ENCODE results near the gene PIK3C3. TPM values are rescaled to one million over a fixed set of nuclear protein-coding genes. Genes with fewer than 3 reads are reported as not detected.

PIK3C3 gene
- total RNA-seq, 1 experiment from 2014 or later = 23.9 TPM

DNA sequence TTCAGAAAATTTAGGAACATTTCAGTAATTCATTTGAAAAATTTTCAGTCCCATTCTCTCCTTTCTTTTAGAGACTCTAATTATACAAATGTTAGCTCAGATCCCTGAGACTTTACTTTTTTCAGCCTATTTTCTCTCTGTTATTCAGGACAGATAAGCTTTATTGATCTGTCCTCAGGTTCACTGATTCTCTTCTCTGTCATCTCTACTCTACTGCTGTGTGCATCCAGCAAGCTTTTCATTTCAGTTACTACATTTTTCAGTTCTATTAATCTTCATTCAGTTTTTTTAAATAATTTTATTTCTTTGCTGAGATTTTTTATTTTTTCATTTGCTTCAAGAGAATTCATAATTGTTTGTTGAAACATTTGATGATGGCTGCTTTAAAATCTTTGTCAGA, 22.1 kb upstream of the PIK3C3 start:
- ChIA-PET POLR2A (no interaction called here), CTCF (no interaction called here)
- in situ Hi-C loops (cut with HindIII; ENCODE audit: low pct_unique_long_range_greater_than_20kb, low sequenced_read_pairs) (no loop called here), intact Hi-C loops (cut with micrococcal nuclease; ENCODE audit: unreplicated experiment) (no loop called here)
- Histone ChIP-seq H3K36me3 (ENCODE audit: control insufficient read depth, insufficient read depth, low read length) (no peaks in the 10 kb centered on the region), H3K4me3 (ENCODE audit: low read depth in 2 of 2, low read length in 2 of 2) (no peak overlapping the region), H3K27ac (ENCODE audit: low read length) (no peak overlapping the region), H3K9me3 (ENCODE audit: control insufficient read depth, insufficient read depth, low read depth, low read length) (no peaks in the 10 kb centered on the region), H3K4me1 (ENCODE audit: control insufficient read depth, insufficient read depth, low read length) (no peaks in the 10 kb centered on the region), H3K27me3 (ENCODE audit: control insufficient read depth, insufficient read depth, low read length) (no peaks in the 10 kb centered on the region)
- no peak for TF ChIP-seq SIN3A (IDR thresholded peaks at IDR 0.05; ENCODE audit: borderline replicate concordance, insufficient read depth, low read depth, low read length)
- no peak for TF ChIP-seq TCF7L2 (IDR thresholded peaks at IDR 0.05; ENCODE audit: low read depth, low read length)
- TF ChIP-seq, protein P1, sequence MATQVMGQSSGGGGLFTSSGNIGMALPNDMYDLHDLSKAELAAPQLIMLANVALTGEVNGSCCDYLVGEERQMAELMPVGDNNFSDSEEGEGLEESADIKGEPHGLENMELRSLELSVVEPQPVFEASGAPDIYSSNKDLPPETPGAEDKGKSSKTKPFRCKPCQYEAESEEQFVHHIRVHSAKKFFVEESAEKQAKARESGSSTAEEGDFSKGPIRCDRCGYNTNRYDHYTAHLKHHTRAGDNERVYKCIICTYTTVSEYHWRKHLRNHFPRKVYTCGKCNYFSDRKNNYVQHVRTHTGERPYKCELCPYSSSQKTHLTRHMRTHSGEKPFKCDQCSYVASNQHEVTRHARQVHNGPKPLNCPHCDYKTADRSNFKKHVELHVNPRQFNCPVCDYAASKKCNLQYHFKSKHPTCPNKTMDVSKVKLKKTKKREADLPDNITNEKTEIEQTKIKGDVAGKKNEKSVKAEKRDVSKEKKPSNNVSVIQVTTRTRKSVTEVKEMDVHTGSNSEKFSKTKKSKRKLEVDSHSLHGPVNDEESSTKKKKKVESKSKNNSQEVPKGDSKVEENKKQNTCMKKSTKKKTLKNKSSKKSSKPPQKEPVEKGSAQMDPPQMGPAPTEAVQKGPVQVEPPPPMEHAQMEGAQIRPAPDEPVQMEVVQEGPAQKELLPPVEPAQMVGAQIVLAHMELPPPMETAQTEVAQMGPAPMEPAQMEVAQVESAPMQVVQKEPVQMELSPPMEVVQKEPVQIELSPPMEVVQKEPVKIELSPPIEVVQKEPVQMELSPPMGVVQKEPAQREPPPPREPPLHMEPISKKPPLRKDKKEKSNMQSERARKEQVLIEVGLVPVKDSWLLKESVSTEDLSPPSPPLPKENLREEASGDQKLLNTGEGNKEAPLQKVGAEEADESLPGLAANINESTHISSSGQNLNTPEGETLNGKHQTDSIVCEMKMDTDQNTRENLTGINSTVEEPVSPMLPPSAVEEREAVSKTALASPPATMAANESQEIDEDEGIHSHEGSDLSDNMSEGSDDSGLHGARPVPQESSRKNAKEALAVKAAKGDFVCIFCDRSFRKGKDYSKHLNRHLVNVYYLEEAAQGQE (IDR thresholded peaks at IDR 0.05; ENCODE audit: insufficient read depth in 1 of 2, low read depth in 2 of 2, low read length in 1 of 2) = no peak
- TF ChIP-seq, protein P2, sequence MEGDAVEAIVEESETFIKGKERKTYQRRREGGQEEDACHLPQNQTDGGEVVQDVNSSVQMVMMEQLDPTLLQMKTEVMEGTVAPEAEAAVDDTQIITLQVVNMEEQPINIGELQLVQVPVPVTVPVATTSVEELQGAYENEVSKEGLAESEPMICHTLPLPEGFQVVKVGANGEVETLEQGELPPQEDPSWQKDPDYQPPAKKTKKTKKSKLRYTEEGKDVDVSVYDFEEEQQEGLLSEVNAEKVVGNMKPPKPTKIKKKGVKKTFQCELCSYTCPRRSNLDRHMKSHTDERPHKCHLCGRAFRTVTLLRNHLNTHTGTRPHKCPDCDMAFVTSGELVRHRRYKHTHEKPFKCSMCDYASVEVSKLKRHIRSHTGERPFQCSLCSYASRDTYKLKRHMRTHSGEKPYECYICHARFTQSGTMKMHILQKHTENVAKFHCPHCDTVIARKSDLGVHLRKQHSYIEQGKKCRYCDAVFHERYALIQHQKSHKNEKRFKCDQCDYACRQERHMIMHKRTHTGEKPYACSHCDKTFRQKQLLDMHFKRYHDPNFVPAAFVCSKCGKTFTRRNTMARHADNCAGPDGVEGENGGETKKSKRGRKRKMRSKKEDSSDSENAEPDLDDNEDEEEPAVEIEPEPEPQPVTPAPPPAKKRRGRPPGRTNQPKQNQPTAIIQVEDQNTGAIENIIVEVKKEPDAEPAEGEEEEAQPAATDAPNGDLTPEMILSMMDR (IDR thresholded peaks at IDR 0.05) = no peak
- no peak for TF ChIP-seq POLR2AphosphoS5 (IDR thresholded peaks at IDR 0.05; ENCODE audit: low read depth, low read length)
- DNase-seq (ENCODE audit: low read depth, low spot score) (no peak), ATAC-seq (no peak)
- BruUV-seq (replicated peaks) = no TSS peak

DNA sequence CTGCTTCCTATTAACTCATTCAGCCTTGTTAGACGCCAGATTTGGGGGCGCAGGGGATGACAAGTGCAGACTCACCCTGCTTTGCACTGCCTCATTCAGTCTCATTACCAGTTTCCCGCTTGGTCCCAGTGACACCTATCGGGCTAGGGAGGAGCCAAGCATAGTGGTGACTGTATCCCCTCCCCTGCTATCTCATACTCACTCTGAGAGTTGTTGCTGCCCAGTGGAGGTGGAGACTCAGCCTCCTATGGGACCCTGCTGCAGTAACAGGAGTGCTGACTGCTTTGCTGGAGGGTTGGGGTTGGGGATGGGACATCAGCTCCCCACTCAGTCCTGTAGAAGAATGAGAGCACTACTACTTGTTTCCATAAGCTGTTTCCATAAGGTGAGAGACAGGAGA, 21.3 kb upstream of the PIK3C3 start:
- no peaks in the 10 kb centered on the region for H3K4me1 ChIP-seq (ENCODE audit: control insufficient read depth, insufficient read depth, low read length)
- BruUV-seq (replicated peaks) = no TSS peak
- H3K9me3 ChIP-seq (ENCODE audit: control insufficient read depth, insufficient read depth, low read depth, low read length) = no peaks in the 10 kb centered on the region
- TF ChIP-seq TCF7L2 (IDR thresholded peaks at IDR 0.05; ENCODE audit: low read depth, low read length) (no peak), POLR2AphosphoS5 (IDR thresholded peaks at IDR 0.05; ENCODE audit: low read depth, low read length) (no peak), SIN3A (IDR thresholded peaks at IDR 0.05; ENCODE audit: borderline replicate concordance, insufficient read depth, low read depth, low read length) (no peak)
- TF ChIP-seq, protein P1 (IDR thresholded peaks at IDR 0.05; ENCODE audit: insufficient read depth in 1 of 2, low read depth in 2 of 2, low read length in 1 of 2) = no peak
- TF ChIP-seq, protein P2 (IDR thresholded peaks at IDR 0.05) = no peak
- intact Hi-C loops (cut with micrococcal nuclease; ENCODE audit: unreplicated experiment) (no loop called here), in situ Hi-C loops (cut with HindIII; ENCODE audit: low pct_unique_long_range_greater_than_20kb, low sequenced_read_pairs) (no loop called here)
- DNase-seq (ENCODE audit: low read depth, low spot score) = no peak
- no peak for ATAC-seq
- no peak overlapping the region for H3K4me3 ChIP-seq (ENCODE audit: low read depth in 2 of 2, low read length in 2 of 2)
- H3K27ac ChIP-seq (ENCODE audit: low read length) = no peak overlapping the region
- H3K27me3 ChIP-seq (ENCODE audit: control insufficient read depth, insufficient read depth, low read length) = no peaks in the 10 kb centered on the region
- ChIA-PET POLR2A (no interaction called here), CTCF (no interaction called here)
- H3K36me3 ChIP-seq (ENCODE audit: control insufficient read depth, insufficient read depth, low read length) = no peaks in the 10 kb centered on the region

Measured in Panc1 (cell line).